HG03159 (cell line): ENCODE data around the gene INPP5D.
"Not testable (repeated sequence)": the region's sequence is repeated elsewhere in the genome, so short reads cannot be mapped to it uniquely, and the experiment has no call there.

ENCODE experiments used
- ATAC-seq: cut with Tn5 transposase; IDR thresholded peaks from one replicate; pipeline ENCODE4 v1.9.1; 2021; ENCODE audit warnings: mild to moderate bottlenecking, moderate library complexity; ENCODE audit not compliant: unreplicated experiment

The INPP5D gene

DNA sequence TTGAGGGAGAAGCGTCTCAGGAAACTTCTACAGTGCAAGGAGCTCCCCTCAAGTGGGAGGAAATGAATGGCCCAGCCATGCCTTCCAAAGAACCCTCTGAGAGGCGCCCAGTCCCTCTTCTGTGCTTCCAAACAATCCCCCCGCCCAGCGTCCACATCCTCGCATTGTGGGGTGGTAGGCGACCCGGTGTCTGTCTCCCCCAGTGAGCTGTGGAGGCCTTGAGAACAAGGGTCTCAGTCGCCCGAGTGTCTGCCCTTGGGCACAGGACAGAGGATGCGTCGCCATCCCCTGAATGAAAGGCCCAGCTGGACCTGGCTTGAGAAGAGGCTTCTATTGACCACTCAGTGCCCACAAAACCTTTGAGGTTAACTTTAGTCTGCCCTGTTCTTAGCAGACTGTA, 29.7 kb downstream of the INPP5D start:
- ATAC-seq: no peak

DNA sequence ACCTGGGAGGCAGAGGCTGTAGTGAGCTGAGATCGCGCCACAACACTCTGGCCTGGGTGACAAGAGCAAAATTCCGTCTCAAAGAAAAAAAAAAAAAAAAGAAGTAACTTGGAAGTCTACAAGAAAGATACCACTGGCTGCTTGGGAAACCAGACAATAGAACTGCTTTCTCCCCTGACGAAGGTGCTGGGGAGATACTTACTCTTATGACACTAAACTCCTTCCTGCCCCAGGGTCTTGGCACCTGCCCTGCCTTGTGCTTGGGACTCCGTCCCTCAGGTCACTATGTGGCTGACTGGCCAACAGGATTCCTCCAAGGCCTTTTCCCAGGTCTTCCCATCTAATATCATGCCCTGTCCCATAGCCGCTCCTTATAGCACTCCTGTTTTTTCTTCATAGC, 30.7 kb downstream of the INPP5D start:
- ATAC-seq: no peak

DNA sequence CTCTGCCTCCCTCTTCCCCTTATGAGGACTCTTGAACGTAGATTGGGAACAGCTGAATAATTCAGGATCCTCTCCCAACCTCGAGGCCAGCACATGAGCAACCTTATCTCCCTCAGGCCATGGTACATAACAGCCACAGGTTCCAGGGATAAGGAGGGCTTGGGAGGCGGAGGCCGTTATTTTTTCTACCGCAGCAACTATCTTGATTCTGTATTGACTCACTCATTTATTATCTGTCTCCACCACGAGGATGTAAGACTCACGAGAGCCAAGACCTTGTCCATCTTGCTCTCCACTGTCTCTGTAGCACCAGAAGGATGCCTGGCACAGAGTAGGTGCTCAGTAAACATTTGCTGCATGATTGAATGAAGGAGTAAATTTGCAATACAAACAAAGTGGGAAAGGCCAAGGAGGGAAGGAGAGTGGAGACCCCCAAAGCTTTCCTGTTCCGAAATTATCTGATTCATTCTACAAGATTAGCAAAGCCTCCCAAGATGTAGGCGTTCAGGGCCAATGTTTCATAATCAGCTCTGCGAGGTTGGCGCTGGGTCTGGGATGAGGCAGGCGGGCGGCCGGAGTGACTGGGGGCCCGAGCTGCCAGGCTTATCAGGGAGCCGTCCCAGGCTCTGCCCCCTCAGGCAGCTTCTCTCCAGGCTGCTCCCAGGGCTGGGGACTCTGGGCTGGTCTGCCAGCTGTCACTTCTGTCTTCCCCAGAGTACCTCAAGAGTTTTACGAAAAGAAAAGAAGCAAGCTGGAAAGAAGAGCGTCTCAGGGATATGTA, 31.6 kb downstream of the INPP5D start:
- ATAC-seq: no peak

GRCh38 chr2:233092432-233093165, 32.5 kb downstream of the INPP5D start:
- no peak for ATAC-seq

DNA sequence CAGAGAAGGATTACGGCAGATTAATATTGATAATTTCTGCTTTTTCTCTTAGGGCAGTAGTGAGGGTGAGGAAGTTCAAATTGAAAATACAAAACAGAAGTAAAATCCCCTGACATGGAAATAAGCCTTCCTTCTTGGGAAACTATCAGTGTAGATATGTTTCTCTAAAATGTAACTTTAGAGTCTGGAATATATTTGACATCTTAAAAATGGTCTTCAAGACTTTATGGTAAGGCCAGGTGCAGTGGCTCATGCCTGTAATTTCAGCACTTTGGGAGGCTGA, 33.0 kb downstream of the INPP5D start:
- ATAC-seq: no peak

GRCh38 chr2:233093721-233094120, 33.6 kb downstream of the INPP5D start:
- no peak for ATAC-seq

- ATAC-seq: no peak
These were observed 34.5 kb downstream of the INPP5D start for GRCh38 chr2:233094614-233095013.

GRCh38 chr2:233096006-233096405, 35.9 kb downstream of the INPP5D start:
- ATAC-seq: no peak

DNA sequence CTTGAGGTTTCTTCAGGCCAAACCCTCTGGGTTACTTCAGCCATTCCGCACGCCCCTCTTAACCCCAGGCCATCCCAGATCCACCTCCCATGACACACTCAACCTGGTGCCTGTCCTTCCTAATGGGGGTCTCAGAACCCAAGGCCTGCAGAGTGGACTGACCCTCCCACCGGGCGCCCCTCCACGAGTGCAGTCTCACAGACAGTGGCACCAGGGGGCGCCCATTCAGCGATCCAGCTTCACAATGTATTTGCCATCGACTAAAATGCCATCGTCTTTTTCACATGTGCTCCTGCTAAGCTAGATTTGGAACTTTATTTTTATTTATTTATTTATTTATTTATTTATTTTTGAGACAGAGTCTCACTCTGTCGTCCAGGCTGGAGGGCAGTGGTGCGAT, 38.5 kb downstream of the INPP5D start:
- ATAC-seq: no peak

DNA sequence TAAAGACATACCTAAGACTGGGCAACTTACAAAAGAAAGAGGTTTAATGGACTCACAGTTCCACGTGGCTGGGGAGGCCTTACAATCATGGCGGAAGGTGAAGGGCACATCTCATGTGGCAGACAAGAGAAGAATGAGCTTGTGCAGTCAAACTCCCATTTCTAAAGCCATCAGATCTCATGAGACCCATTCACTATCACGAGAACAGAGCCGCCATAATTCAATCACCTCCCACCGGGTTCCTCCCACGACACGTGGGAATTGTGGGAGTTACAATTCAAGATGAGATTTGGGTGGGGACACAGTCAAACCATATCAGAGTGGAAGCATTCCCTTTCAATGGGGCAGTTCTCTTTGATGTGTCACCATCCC, 39.7 kb downstream of the INPP5D start:
- ATAC-seq: not testable (repeated sequence)

GRCh38 chr2:233100192-233100998, 40.3 kb downstream of the INPP5D start:
- peak; percentile 81 for ATAC-seq

DNA sequence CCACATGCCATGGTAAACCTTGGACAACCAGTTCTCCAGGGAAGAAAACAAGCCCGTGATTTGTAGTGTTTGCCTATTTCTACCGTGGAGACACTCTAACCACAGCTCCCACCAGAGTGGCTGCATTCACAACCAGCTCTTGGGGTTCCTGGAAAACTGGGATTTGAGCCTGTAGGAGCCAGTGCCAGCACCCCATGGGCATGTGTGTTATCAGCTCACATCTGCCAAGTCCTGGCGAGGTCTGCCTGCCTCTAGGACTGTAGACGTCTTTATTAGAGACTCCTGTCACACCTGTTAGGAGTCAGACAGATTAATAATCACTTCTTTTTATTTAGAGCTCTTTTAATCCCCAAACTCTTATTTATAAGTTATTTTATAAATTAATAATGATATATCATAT, 41.0 kb downstream of the INPP5D start:
- no peak for ATAC-seq

- no peak for ATAC-seq
These were observed 41.7 kb downstream of the INPP5D start for GRCh38 chr2:233101816-233102215.

- ATAC-seq: no peak
These were observed 45.2 kb downstream of the INPP5D start for GRCh38 chr2:233105156-233105895.

GRCh38 chr2:233105930-233106329, 45.8 kb downstream of the INPP5D start:
- no peak for ATAC-seq

GRCh38 chr2:233107011-233107410, 46.9 kb downstream of the INPP5D start:
- ATAC-seq: no peak

DNA sequence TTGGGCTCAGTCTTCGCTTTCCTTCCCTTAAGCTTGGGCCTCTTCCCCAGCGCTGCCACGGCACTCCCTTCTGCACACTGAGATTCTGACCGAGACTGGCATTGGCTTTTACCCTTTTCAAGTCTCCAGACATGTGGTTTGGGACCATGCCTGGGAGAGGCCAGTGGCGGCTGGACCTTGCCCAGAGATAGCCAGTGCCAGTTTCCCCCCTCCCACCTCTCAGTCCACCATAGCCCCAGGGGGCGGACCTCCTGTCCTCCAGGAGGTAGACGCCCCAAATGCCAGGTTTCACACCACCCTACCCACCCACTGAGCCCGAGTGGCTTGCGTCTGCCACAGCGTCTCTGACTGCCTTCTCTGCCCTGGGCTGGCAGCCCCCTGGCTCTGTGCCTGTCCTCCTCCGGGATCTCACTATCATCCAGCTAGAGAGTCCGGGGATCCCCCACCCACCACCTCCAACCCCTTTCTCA, 47.7 kb downstream of the INPP5D start:
- no peak for ATAC-seq

- ATAC-seq: no peak
These were observed 48.7 kb downstream of the INPP5D start for GRCh38 chr2:233108611-233109490.

DNA sequence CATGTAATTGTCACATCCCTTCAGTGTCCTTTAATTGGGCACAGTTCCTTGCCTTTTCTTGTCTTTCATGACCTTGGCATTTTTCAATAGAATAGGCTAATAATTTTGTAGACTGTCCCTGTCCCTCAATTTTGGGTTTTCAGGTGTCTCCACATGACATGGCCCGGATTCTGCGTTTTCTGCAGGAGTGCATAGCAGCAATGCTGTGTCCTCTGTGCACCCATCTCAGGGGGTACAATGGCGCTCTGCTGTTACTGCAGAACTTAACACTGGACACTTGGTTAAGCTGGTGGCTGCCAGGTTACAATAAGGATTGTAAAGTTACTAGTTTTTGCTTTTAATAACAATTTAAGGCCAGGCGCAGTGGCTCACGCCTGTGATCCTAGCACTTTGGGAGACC, 51.3 kb downstream of the INPP5D start:
- ATAC-seq: no peak

DNA sequence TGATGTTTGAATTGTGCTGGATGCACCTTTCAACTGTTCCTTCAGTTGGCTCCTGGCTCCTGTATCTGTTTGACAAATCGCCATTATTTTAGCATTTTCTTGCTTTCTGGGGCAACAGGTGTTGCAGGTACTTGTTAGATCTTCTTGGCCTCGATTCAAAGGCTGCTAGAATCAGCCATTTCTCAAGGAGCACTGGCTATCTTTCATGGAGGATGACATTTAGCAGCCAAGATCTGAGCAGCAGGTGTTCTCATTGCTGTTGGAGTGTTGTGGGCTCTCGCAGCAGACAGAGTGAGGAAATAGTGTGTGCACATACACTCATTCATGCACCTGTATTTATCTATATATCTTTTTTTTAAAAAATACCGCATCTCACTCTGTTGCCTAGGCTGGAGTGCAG, 52.2 kb downstream of the INPP5D start:
- ATAC-seq: no peak
